Kidney (tissue), 14 donors: ENCODE measurements around the gene AGBL1. TPM values are rescaled to one million over a fixed set of nuclear protein-coding genes. Genes with fewer than 3 reads are reported as not detected.
A peak's percentile ranks its signal among the peaks of the same experiment; 100 is the strongest.

Experiments used
- DNase-seq, 5 donors: peaks; one replicate each; pipeline ENCODE4 v3.0.0-alpha.2; 2013 to 2020
- FAIRE-seq: peaks from 2 replicates; lab custom pipeline; 2012; peaks lifted over from hg19 to GRCh38; lab: Jason Lieb, UNC
- H3K27ac ChIP-seq, 2 donors: one replicate each; pipeline ENCODE4 v1.7.0; 2013; ENCODE audit warnings: low read depth in 2 of 2, low read length in 2 of 2, inconsistent platforms in 1 of 2
- H3K27me3 ChIP-seq: one replicate; pipeline ENCODE4 v1.7.1; 2013; ENCODE audit warnings: low read length, inconsistent platforms; ENCODE audit not compliant: control insufficient read depth, insufficient read depth
- H3K36me3 ChIP-seq, 3 donors: one replicate each; pipeline versions ENCODE4 v1.7.0 to v1.7.1; 2013; ENCODE audit warnings: low read length in 3 of 3, control low read depth in 1 of 3, inconsistent platforms in 1 of 3; ENCODE audit not compliant: insufficient read depth in 3 of 3, control insufficient read depth in 2 of 3
- H3K4me1 ChIP-seq, 3 donors: one replicate each; pipeline versions ENCODE4 v1.7.0 to v1.7.1; 2013; ENCODE audit warnings: low read length in 3 of 3, inconsistent platforms in 1 of 3, low read depth in 1 of 3; ENCODE audit not compliant: control insufficient read depth in 2 of 3, insufficient read depth in 2 of 3
- H3K4me3 ChIP-seq, 3 donors: one replicate each; pipeline versions ENCODE4 v1.7.0 to v1.8.1; 2013; ENCODE audit warnings: low read length in 3 of 3, control low read depth in 1 of 3, inconsistent platforms in 1 of 3
- H3K9ac ChIP-seq, 3 donors: one replicate each; pipeline versions ENCODE4 v1.7.0 to v1.7.1; 2013; ENCODE audit warnings: low read length in 3 of 3, control low read depth in 1 of 3, inconsistent platforms in 1 of 3
- H3K9me3 ChIP-seq, 3 donors: one replicate each; pipeline versions ENCODE4 v1.7.0 to v1.7.1; 2013; ENCODE audit warnings: low read length in 3 of 3, control low read depth in 1 of 3, inconsistent platforms in 1 of 3; ENCODE audit not compliant: control insufficient read depth in 2 of 3, insufficient read depth in 1 of 3
- CTCF ChIP-seq: IDR thresholded peaks from 3 replicates; pipeline ENCODE4 v1.5.1; 2012; ENCODE audit warnings: mild to moderate bottlenecking, moderate library complexity, borderline replicate concordance; ENCODE audit not compliant: insufficient read depth; ENCODE audit errors: extremely low read depth
- intact Hi-C: fragments of 100-400 bp; cut with DNase I; formaldehyde crosslinking; loops from one replicate; pipeline ENCODE4 v1.11.1; 2022
- polyA plus RNA-seq: library from polyadenylated mRNA; stranded (reverse); fragments of 350-450 nt; fragmentation: Illumina TruSeq; extraction: RNeasy Lipid Tissue Mini Kit (QIAGEN cat#74804); gene quantifications from one replicate; pipeline ENCODE4 v1.2.3, GENCODE V29; 2014; ENCODE audit warnings: low read depth, low replicate concordance; ENCODE audit not compliant: insufficient read depth
- total RNA-seq: library from RNA; stranded (reverse); fragmentation: NEBNext Ultra II Directional; extraction: Animal tissue kit (Norgen Biotek cat#: 25700); gene quantifications from one replicate; pipeline ENCODE4 v1.2.1, GENCODE V29; 2021
- donor health status: control.
- donor health status: control.
- donor health status: control.
- donor health status: control.
- donor health status: control.
- donor health status: DM: yes; HTN: yes; CAD: no.
- donor health status: Normal renal cell carcinoma (clear cell type).

The AGBL1 gene
- total and polyA plus RNA-seq, 2 donors from 2014 or later = not detected

DNA sequence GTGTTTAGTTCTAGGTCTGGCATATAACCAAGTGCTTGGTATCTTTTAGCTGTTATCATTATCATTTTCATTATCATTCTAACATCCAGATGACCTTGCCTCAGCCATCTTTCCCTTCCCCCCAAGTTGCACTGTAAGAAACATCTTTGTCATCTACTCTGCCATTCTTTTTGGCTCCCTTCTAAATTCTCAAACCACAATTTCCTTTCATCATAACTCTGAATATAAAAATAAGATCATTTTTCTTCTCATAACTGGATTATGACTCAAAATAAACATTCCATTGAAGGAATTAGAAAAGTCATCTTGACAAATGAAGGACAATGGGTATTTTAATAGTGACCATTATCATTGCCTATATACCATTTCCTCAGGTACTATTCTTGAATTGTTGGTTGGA is 786.2 kb downstream of the AGBL1 start:
- no peak for DNase-seq
- Histone ChIP-seq H3K4me1 (no peaks in the 10 kb centered on the region), H3K27me3 (no peaks in the 10 kb centered on the region), H3K4me3 (no peak overlapping the region), H3K36me3 (no peaks in the 10 kb centered on the region), H3K9ac (no peak overlapping the region), H3K27ac (no peak overlapping the region), H3K9me3 (no peaks in the 10 kb centered on the region)
- FAIRE-seq = no peak
- no peak for TF ChIP-seq CTCF
- intact Hi-C loops = no loop called here

GRCh38 chr15:86870846-86871245 is 791.2 kb downstream of the AGBL1 start:
- DNase-seq (peak in 1 of 5 donors; percentile 3), FAIRE-seq (no peak)
- intact Hi-C loops = no loop called here
- Histone ChIP-seq H3K36me3 (no peaks in the 10 kb centered on the region), H3K9me3 (no peaks in the 10 kb centered on the region), H3K27ac (no peak overlapping the region), H3K9ac (no peak overlapping the region), H3K4me1 (no peaks in the 10 kb centered on the region), H3K4me3 (no peak overlapping the region), H3K27me3 (no peaks in the 10 kb centered on the region)
- no peak for TF ChIP-seq CTCF

DNA sequence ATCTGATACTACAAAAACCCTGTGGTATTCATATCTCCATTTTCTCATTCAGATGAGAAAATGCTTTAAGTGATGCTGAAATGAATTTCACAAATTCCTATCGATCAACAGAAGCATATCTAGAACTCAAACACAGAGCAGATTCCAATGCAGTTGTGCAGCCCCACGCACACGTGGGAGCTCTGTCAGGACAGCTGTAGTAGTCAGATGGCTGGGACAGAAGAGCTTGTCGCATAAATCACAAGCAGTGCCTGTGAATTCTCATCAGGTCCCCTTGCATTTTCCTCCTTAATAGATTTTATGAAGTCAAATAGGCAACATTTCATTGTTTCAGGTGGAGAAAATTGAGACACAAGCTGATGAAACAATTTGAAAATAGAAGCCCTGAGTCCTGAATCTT is 792.3 kb downstream of the AGBL1 start:
- Histone ChIP-seq H3K36me3 (no peaks in the 10 kb centered on the region), H3K27me3 (no peaks in the 10 kb centered on the region), H3K9me3 (no peaks in the 10 kb centered on the region), H3K27ac (no peak overlapping the region), H3K4me3 (no peak overlapping the region), H3K4me1 (no peaks in the 10 kb centered on the region), H3K9ac (no peak overlapping the region)
- intact Hi-C loops = no loop called here
- no peak for TF ChIP-seq CTCF
- DNase-seq (no peak), FAIRE-seq (no peak)

GRCh38 chr15:86872782-86873181 is 793.1 kb downstream of the AGBL1 start:
- Histone ChIP-seq H3K4me3 (no peak overlapping the region), H3K9me3 (no peaks in the 10 kb centered on the region), H3K27me3 (no peaks in the 10 kb centered on the region), H3K36me3 (no peaks in the 10 kb centered on the region), H3K27ac (no peak overlapping the region), H3K4me1 (no peaks in the 10 kb centered on the region), H3K9ac (no peak overlapping the region)
- DNase-seq (no peak), FAIRE-seq (no peak)
- TF ChIP-seq CTCF = no peak
- intact Hi-C loops = no loop called here
